ENCODE data around the gene SPATA4.
"Not testable (repeated sequence)": the region's sequence is repeated elsewhere in the genome, so short reads cannot be mapped to it uniquely, and the experiment has no call there.

The SPATA4 gene

DNA sequence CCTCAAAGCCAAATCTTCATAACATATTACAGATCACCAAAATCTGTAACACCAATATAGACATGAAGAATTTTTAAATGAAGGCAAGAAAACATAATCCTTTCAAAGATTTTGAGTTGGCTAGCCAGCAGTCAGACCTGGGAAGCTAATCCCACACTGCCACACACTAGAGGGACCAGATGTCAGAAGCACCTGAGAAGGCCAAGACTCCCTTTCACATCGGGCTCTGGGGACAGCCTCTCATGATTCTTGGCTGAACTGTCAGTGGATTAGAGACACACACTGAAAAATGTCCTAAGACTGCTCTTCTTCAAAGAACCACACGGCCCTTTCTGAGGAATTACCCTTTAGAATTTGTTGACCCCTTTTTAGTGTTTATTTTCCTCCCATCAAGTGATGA lies 28.2 kb upstream of the SPATA4 start:
- TF ChIP-seq GABPA (IDR thresholded peaks at IDR 0.05; ENCODE audit: low read depth): no peak
- TF ChIP-seq POLR2AphosphoS5 (IDR thresholded peaks at IDR 0.05; ENCODE audit: low read depth): no peak
- no peak for TF ChIP-seq SPI1 (IDR thresholded peaks at IDR 0.05; ENCODE audit: borderline replicate concordance, low read depth)
- TF ChIP-seq CTCF (IDR thresholded peaks at IDR 0.05; ENCODE audit: insufficient read depth, low read length): no peak
- TF ChIP-seq REST (IDR thresholded peaks at IDR 0.05; ENCODE audit: insufficient replicate concordance, low read depth): no peak
- no peak overlapping the region for H3K27ac ChIP-seq (replicated peaks)
- DNase-seq (ENCODE audit: low read depth in 1 of 2, low spot score in 1 of 2): no peak
- H3K27me3 ChIP-seq (ENCODE audit: insufficient read depth, poor library complexity, severe bottlenecking): no peaks in the 10 kb centered on the region
- no peak overlapping the region for H3K4me3 ChIP-seq (replicated peaks; ENCODE audit: insufficient read depth, low read length)

DNA sequence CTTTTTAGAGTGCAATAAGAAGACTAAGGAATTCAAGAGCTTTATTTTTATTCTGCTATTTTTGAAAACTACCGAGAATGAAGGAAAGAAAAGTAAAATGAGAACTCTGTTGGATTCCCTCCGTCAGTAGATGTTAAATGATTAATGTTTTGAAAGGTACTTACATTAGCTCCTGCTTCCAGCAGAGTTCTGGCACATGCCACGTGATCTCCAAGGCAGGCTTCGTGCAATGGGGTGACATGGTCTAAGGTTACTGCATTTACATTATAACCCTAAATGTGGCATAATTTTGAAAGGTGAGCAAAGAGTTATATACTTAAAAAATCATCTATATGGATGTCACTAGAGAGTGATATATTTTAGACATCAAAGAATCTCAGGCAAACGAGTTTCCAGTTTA lies 26.8 kb upstream of the SPATA4 start:
- DNase-seq (ENCODE audit: low read depth in 1 of 2, low spot score in 1 of 2): no peak
- Histone ChIP-seq H3K27me3 (ENCODE audit: insufficient read depth, poor library complexity, severe bottlenecking) (no peaks in the 10 kb centered on the region), H3K4me3 (replicated peaks; ENCODE audit: insufficient read depth, low read length) (no peak overlapping the region), H3K27ac (replicated peaks) (no peak overlapping the region)
- TF ChIP-seq REST (IDR thresholded peaks at IDR 0.05; ENCODE audit: insufficient replicate concordance, low read depth) (no peak), SPI1 (IDR thresholded peaks at IDR 0.05; ENCODE audit: borderline replicate concordance, low read depth) (no peak), GABPA (IDR thresholded peaks at IDR 0.05; ENCODE audit: low read depth) (no peak), CTCF (IDR thresholded peaks at IDR 0.05; ENCODE audit: insufficient read depth, low read length) (no peak), POLR2AphosphoS5 (IDR thresholded peaks at IDR 0.05; ENCODE audit: low read depth) (no peak)

DNA sequence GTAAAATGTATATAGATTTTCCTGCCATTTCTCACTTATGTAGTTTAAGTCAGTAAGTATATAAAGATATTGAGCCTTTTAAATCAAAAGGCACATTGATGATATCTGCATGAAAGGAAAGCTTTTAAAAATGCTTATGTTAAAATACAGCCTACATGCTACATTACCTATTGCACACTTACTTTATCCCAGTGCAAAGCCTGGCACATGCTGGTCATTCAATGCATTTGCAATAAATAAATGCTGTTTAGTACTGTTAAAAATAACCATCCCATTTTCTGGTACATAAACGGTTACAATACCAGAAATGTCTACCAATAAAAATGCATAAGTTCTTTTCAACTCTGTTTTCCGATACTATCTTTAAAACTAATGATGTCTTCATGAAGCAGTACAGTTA lies 22.1 kb upstream of the SPATA4 start:
- Histone ChIP-seq H3K27me3 (ENCODE audit: insufficient read depth, poor library complexity, severe bottlenecking) (no peaks in the 10 kb centered on the region), H3K4me3 (replicated peaks; ENCODE audit: insufficient read depth, low read length) (no peak overlapping the region), H3K27ac (replicated peaks) (no peak overlapping the region)
- no peak for DNase-seq (ENCODE audit: low read depth in 1 of 2, low spot score in 1 of 2)
- no peak for TF ChIP-seq GABPA (IDR thresholded peaks at IDR 0.05; ENCODE audit: low read depth)

DNA sequence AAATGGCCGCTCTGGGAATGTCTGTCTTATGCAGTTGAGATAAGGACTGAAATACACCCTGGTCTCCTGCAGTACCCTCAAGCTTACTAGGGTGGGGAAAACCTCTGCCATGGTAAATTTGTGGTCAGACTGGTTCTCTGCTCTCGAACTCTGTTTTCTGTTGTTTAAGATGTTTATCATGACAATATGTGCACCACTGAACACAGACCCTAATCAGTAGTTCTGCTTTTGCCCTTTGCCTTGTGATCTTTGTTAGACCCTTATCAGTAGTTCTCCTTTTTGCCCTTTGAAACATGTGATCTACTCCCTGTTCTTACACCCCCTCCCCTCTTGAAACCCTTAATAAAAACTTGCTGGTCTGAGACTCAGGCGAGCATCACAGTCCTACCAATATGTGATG lies 17.0 kb upstream of the SPATA4 start:
- not testable (repeated sequence) for H3K27me3 ChIP-seq (ENCODE audit: insufficient read depth, poor library complexity, severe bottlenecking); H3K27ac ChIP-seq (replicated peaks); H3K4me3 ChIP-seq (replicated peaks; ENCODE audit: insufficient read depth, low read length)
- peak in 1 of 2 experiments; percentile 17 for DNase-seq (ENCODE audit: low read depth in 1 of 2, low spot score in 1 of 2)

GRCh38 chr4:176210579-176211296 lies 15.4 kb upstream of the SPATA4 start:
- H3K27ac ChIP-seq (replicated peaks): no peak overlapping the region
- no peaks in the 10 kb centered on the region for H3K27me3 ChIP-seq (ENCODE audit: insufficient read depth, poor library complexity, severe bottlenecking)
- no peak for DNase-seq (ENCODE audit: low read depth in 1 of 2, low spot score in 1 of 2)
- H3K4me3 ChIP-seq (replicated peaks; ENCODE audit: insufficient read depth, low read length): no peak overlapping the region
- TF ChIP-seq POLR2AphosphoS5 (IDR thresholded peaks at IDR 0.05; ENCODE audit: low read depth) (no peak), REST (IDR thresholded peaks at IDR 0.05; ENCODE audit: insufficient replicate concordance, low read depth) (no peak), CTCF (IDR thresholded peaks at IDR 0.05; ENCODE audit: insufficient read depth, low read length) (no peak), GABPA (IDR thresholded peaks at IDR 0.05; ENCODE audit: low read depth) (no peak)

Measured in HL-60 (cell line).